C4-2B (cell line): ENCODE measurements around the gene RAB31.

Experiments used
- ZFX ChIP-seq: fragments of 450-650 bp; IDR thresholded peaks from 2 replicates; pipeline ENCODE4 v1.6.1; 2017
- TF ChIP-seq, protein P1 (sequence below): fragments of 450-650 bp; conservative IDR thresholded peaks from 2 replicates; pipeline ENCODE4 v1.5.1; 2017; ENCODE audit warnings: mild to moderate bottlenecking

DNA sequence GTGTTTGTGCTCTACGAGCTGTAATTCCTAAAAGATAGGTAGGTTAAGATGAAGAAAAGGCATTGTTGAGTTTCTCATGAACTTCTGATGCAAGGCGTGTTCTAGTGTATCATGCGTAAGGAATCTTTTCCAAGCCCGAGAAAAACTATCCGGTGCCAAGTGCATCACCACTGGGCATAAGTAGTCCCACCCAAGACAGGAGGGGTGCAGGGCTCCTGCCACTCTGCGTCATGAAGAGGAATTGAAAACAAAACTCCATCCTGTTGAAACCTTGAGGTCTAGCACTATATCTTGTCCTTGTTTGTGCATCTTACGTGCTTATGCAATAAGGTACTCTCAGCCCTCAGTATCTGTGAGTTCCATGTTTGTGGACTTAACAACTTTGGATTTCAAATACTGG lies 45.7 kb downstream of the RAB31 start:
- TF ChIP-seq ZFX, result no peak
- TF ChIP-seq, protein P1, sequence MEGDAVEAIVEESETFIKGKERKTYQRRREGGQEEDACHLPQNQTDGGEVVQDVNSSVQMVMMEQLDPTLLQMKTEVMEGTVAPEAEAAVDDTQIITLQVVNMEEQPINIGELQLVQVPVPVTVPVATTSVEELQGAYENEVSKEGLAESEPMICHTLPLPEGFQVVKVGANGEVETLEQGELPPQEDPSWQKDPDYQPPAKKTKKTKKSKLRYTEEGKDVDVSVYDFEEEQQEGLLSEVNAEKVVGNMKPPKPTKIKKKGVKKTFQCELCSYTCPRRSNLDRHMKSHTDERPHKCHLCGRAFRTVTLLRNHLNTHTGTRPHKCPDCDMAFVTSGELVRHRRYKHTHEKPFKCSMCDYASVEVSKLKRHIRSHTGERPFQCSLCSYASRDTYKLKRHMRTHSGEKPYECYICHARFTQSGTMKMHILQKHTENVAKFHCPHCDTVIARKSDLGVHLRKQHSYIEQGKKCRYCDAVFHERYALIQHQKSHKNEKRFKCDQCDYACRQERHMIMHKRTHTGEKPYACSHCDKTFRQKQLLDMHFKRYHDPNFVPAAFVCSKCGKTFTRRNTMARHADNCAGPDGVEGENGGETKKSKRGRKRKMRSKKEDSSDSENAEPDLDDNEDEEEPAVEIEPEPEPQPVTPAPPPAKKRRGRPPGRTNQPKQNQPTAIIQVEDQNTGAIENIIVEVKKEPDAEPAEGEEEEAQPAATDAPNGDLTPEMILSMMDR, result no peak
